IMR-90 (cell line): ENCODE measurements around the gene B4GALNT1. TPM values are rescaled to one million over a fixed set of nuclear protein-coding genes. Genes with fewer than 3 reads are reported as not detected.
A peak's percentile ranks its signal among the peaks of the same experiment; 100 is the strongest.

ENCODE experiments used
- ATAC-seq: fragments of 200-7000 bp; cut with Tn5 transposase; 2 replicates; pipeline ENCODE4 v1.9.1; 2020; ENCODE audit warnings: low read depth, mild to moderate bottlenecking, moderate library complexity
- BruUV-seq: library from RNA; stranded (reverse); fragments of 400-500 nt; replicated peaks from 2 replicates; lab custom pipeline; 2021; lab: Mats Ljungman, UMichigan
- CTCF ChIA-PET: fragments of 300-600 bp; formaldehyde crosslinking; extraction: SDS; loops from one replicate; lab custom pipeline; 2021; ENCODE audit warnings: antibody characterized with exemption; lab: Yijun Ruan, JAX
- POLR2A ChIA-PET: fragments of 300-600 bp; sonication (Branson Sonifier 250); formaldehyde crosslinking; loops from one replicate; lab custom pipeline; 2022; ENCODE audit warnings: antibody characterized with exemption; ENCODE audit not compliant: unreplicated experiment; lab: Charles Lee
- DNase-seq: peaks from one replicate; pipeline ENCODE4 v3.0.0; 2013
- H2AFZ ChIP-seq: replicated peaks from 2 replicates; pipeline ENCODE3; 2013; ENCODE audit warnings: low read length, mild to moderate bottlenecking; ENCODE audit not compliant: poor library complexity
- H2AK5ac ChIP-seq: 2 replicates; pipeline ENCODE4 v1.6.1; 2013; ENCODE audit warnings: low read depth, low read length, inconsistent platforms
- H2AK9ac ChIP-seq: replicated peaks from 2 replicates; pipeline ENCODE3; 2013; ENCODE audit warnings: mild to moderate bottlenecking, low read depth, low read length, moderate library complexity; ENCODE audit not compliant: poor library complexity
- H2BK120ac ChIP-seq: 2 replicates; pipeline ENCODE4 v1.6.1; 2013; ENCODE audit warnings: low read depth, low read length, inconsistent platforms
- H2BK15ac ChIP-seq: 3 replicates; pipeline ENCODE4 v1.6.1; 2013; ENCODE audit warnings: low read depth, low read length, inconsistent platforms
- H2BK20ac ChIP-seq: 2 replicates; pipeline ENCODE4 v1.6.1; 2013; ENCODE audit warnings: low read depth, mild to moderate bottlenecking, inconsistent platforms, low read length, moderate library complexity
- H2BK5ac ChIP-seq: 2 replicates; pipeline ENCODE4 v1.6.1; 2013; ENCODE audit warnings: mild to moderate bottlenecking, low read depth, low read length, inconsistent platforms; ENCODE audit not compliant: poor library complexity, severe bottlenecking
- H3K14ac ChIP-seq: replicated peaks from 2 replicates; pipeline ENCODE4 v1.6.1; 2013; ENCODE audit warnings: low read depth, low read length, inconsistent platforms
- H3K18ac ChIP-seq: 2 replicates; pipeline ENCODE4 v1.6.1; 2013; ENCODE audit warnings: low read depth, low read length, control low read depth
- H3K23ac ChIP-seq: 2 replicates; pipeline ENCODE4 v1.6.1; 2013; ENCODE audit warnings: low read depth, low read length, inconsistent platforms
- H3K27ac ChIP-seq: 2 replicates; pipeline ENCODE4 v1.5.1; 2013; ENCODE audit warnings: mild to moderate bottlenecking, control low read depth, low read length; ENCODE audit not compliant: insufficient read depth
- H3K27me3 ChIP-seq: 2 replicates; pipeline ENCODE4 v1.6.1; 2013; ENCODE audit warnings: low read length; ENCODE audit not compliant: control insufficient read depth, insufficient read depth
- H3K36me3 ChIP-seq: 2 replicates; pipeline ENCODE4 v1.6.1; 2013; ENCODE audit warnings: low read length, mixed read lengths; ENCODE audit not compliant: control insufficient read depth, insufficient read depth
- H3K4ac ChIP-seq: 2 replicates; pipeline ENCODE4 v1.6.1; 2013; ENCODE audit warnings: low read depth, low read length, inconsistent platforms
- H3K4me1 ChIP-seq: 2 replicates; pipeline ENCODE4 v1.6.1; 2013; ENCODE audit warnings: low read length, mixed read lengths; ENCODE audit not compliant: control insufficient read depth, insufficient read depth
- H3K4me2 ChIP-seq: 2 replicates; pipeline ENCODE4 v1.6.1; 2013; ENCODE audit warnings: low read depth, mild to moderate bottlenecking, control low read depth, low read length, moderate library complexity
- H3K4me3 ChIP-seq: 2 replicates; pipeline ENCODE4 v1.5.1; 2013; ENCODE audit warnings: low read depth, mild to moderate bottlenecking, control low read depth, low read length, moderate library complexity; ENCODE audit not compliant: insufficient read depth
- H3K56ac ChIP-seq: 2 replicates; pipeline ENCODE4 v1.6.1; 2013; ENCODE audit warnings: low read length, inconsistent platforms; ENCODE audit not compliant: insufficient read depth; ENCODE audit errors: extremely low read depth
- H3K79me1 ChIP-seq, 2 experiments: 2 replicates each; pipeline ENCODE4 v1.6.1; 2013; ENCODE audit warnings: low read length in 2 of 2, inconsistent platforms in 1 of 2, low read depth in 1 of 2
- H3K9ac ChIP-seq: 2 replicates; pipeline ENCODE4 v1.6.1; 2013; ENCODE audit warnings: low read depth, low read length, control low read depth
- H3K9me1 ChIP-seq: 2 replicates; pipeline ENCODE4 v1.6.1; 2013; ENCODE audit warnings: low read length, inconsistent platforms; ENCODE audit not compliant: insufficient read depth
- H3K9me3 ChIP-seq: 2 replicates; pipeline ENCODE4 v1.6.1; 2013; ENCODE audit warnings: low read length; ENCODE audit not compliant: control insufficient read depth, insufficient read depth
- H4K20me1 ChIP-seq: 2 replicates; pipeline ENCODE4 v1.6.1; 2013; ENCODE audit warnings: low read length, inconsistent platforms; ENCODE audit not compliant: insufficient read depth
- H4K5ac ChIP-seq: 2 replicates; pipeline ENCODE4 v1.6.1; 2013; ENCODE audit warnings: mild to moderate bottlenecking, low read depth, low read length, control low read depth
- H4K8ac ChIP-seq, 2 experiments: 2 replicates each; pipeline ENCODE4 v1.6.1; 2013; ENCODE audit warnings: low read depth in 2 of 2, low read length in 2 of 2, control low read depth in 1 of 2, inconsistent platforms in 1 of 2
- H4K91ac ChIP-seq: 2 replicates; pipeline ENCODE4 v1.6.1; 2013; ENCODE audit warnings: low read depth, low read length, inconsistent platforms; ENCODE audit not compliant: insufficient read depth
- BHLHE40 ChIP-seq: fragments of 150-350 bp; IDR thresholded peaks from 2 replicates; pipeline ENCODE4 v1.6.1; 2016; ENCODE audit warnings: mild to moderate bottlenecking, low read depth, low read length
- CEBPB ChIP-seq: IDR thresholded peaks from 2 replicates; pipeline ENCODE4 v1.6.1; 2012; ENCODE audit warnings: low read depth, low read length, improper control_type of control experiment
- CHD1 ChIP-seq: IDR thresholded peaks from 2 replicates; pipeline ENCODE4 v1.6.1; 2012; ENCODE audit warnings: low read depth, low read length, improper control_type of control experiment
- CTCF ChIP-seq: conservative IDR thresholded peaks from 2 replicates; pipeline ENCODE4 v1.5.1; 2012; ENCODE audit warnings: mild to moderate bottlenecking, low read depth, low read length, improper control_type of control experiment
- ELK1 ChIP-seq: fragments of 150-350 bp; IDR thresholded peaks from 2 replicates; pipeline ENCODE4 v1.6.1; 2016; ENCODE audit warnings: low read depth, mild to moderate bottlenecking, low read length, moderate library complexity, borderline replicate concordance
- FOS ChIP-seq: fragments of 150-350 bp; IDR thresholded peaks from 2 replicates; pipeline ENCODE4 v1.6.1; 2016; ENCODE audit warnings: low read depth, low read length
- MAZ ChIP-seq: IDR thresholded peaks from 2 replicates; pipeline ENCODE4 v1.6.1; 2012; ENCODE audit warnings: low read depth, mild to moderate bottlenecking, low read length, improper control_type of control experiment, moderate library complexity, borderline replicate concordance
- MXI1 ChIP-seq: IDR thresholded peaks from 2 replicates; pipeline ENCODE4 v1.6.1; 2012; ENCODE audit warnings: low read depth, mild to moderate bottlenecking, low read length, moderate library complexity, borderline replicate concordance
- NFE2L2 ChIP-seq: fragments of 150-350 bp; IDR thresholded peaks from 2 replicates; pipeline ENCODE4 v1.6.1; 2016; ENCODE audit warnings: low read depth, mild to moderate bottlenecking, low read length
- POLR2A ChIP-seq: IDR thresholded peaks from 2 replicates; pipeline ENCODE4 v1.6.1; 2012; ENCODE audit warnings: mild to moderate bottlenecking, low read depth, low read length
- RAD21 ChIP-seq: IDR thresholded peaks from 2 replicates; pipeline ENCODE4 v1.6.1; 2012; ENCODE audit warnings: low read length, improper control_type of control experiment
- RCOR1 ChIP-seq: IDR thresholded peaks from 2 replicates; pipeline ENCODE4 v1.6.1; 2012; ENCODE audit warnings: mild to moderate bottlenecking, low read length, improper control_type of control experiment; ENCODE audit not compliant: insufficient replicate concordance
- SMC3 ChIP-seq: fragments of 150-350 bp; IDR thresholded peaks from 2 replicates; pipeline ENCODE4 v1.6.1; 2016; ENCODE audit warnings: low read depth, mild to moderate bottlenecking, antibody characterized with exemption, low read length, moderate library complexity
- USF2 ChIP-seq: fragments of 150-350 bp; IDR thresholded peaks from 2 replicates; pipeline ENCODE4 v1.6.1; 2017; ENCODE audit warnings: mild to moderate bottlenecking, antibody characterized with exemption, low read length, low read depth
- whole genome bisulfite sequencing, 2 experiments: methylation state at CpG; one replicate each; pipeline versions ENCODE4 v1.1.5 to v1.1.7; 2013; ENCODE audit warnings: missing lambda C conversion rate in 2 of 2; ENCODE audit not compliant: insufficient read length in 1 of 2; ENCODE audit errors: extremely low coverage in 2 of 2; 5-methylcytosine and 5-hydroxymethylcytosine counted together
- dilution Hi-C: fragments of 300-500 bp; cut with HindIII; formaldehyde crosslinking; loops from one replicate; pipeline ENCODE4 v1.14.3; 2018; ENCODE audit warnings: low sequenced_read_pairs; ENCODE audit not compliant: unreplicated experiment
- in situ Hi-C: fragments of 300-500 bp; cut with MboI; formaldehyde crosslinking; loops from 3 replicates; pipeline ENCODE4 v1.14.3; 2019; ENCODE audit warnings: low sequenced_read_pairs, inconsistent platforms, mixed read lengths
- intact Hi-C: fragments of 100-400 bp; cut with micrococcal nuclease; formaldehyde crosslinking; loops from 2 replicates; pipeline ENCODE4 v1.10.0; 2022
- polyA plus RNA-seq, 3 experiments: library from polyadenylated mRNA; depleted of rRNA; stranded (reverse); fragments of >200 nt; gene quantifications; 2 replicates each; pipeline ENCODE4 v1.2.3, GENCODE V29; 2012; ENCODE audit warnings: low replicate concordance in 1 of 3
- total RNA-seq: library from RNA; depleted of rRNA; stranded (reverse); fragments of >200 nt; gene quantifications from 2 replicates; pipeline ENCODE4 v1.2.3, GENCODE V29; 2012

The B4GALNT1 gene
- total and polyA plus RNA-seq, 2 of the 4 experiments (the other 2 are of a cell fraction): 0.18 to 0.62 TPM

GRCh38 chr12:57609781-57610553 is 23.0 kb downstream of the B4GALNT1 start:
- Histone ChIP-seq H3K9me3 (no peaks in the 10 kb centered on the region), H3K9me1 (peaks cover 14% of the 10 kb centered on the region; the same call in 1 of the 2 replicates), H3K23ac (0 out of 2 replicates have a peak overlapping the region, but pooled peaks have one; percentile 15), H3K36me3 (peaks cover 21% of the 10 kb centered on the region), H3K4me1 (peaks cover 6% of the 10 kb centered on the region), H4K8ac (peak overlapping the region; percentile 93 to 97; a peak in 3 of 4 replicates), H3K18ac (no peak overlapping the region), H3K4ac (peak overlapping the region; percentile 91), H3K14ac (no peak overlapping the region), H3K9ac (no peak overlapping the region), H2BK20ac (no peak overlapping the region), H4K5ac (peak overlapping the region; percentile 99; the same call in 1 of the 2 replicates), H4K91ac (peak overlapping the region; percentile 54; the same call in 1 of the 2 replicates), H2BK15ac (no peak overlapping the region), H2AK9ac (peak overlapping the region; percentile 89), H3K4me2 (no peak overlapping the region; the same call in 1 of the 2 replicates), H2AFZ (peak overlapping the region; percentile 92), H4K20me1 (no peaks in the 10 kb centered on the region), H3K56ac (no peak overlapping the region), H2BK5ac (no peak overlapping the region), H3K79me1 (peaks cover 9 to 26% of the 10 kb centered on the region in 2 experiments), H3K27me3 (no peaks in the 10 kb centered on the region), H2AK5ac (peak overlapping the region; percentile 46; the same call in 1 of the 2 replicates), H3K4me3 (no peak overlapping the region), H3K27ac (no peak overlapping the region), H2BK120ac (no peak overlapping the region)
- intact Hi-C loops: no loop called here
- dilution Hi-C loops: no loop called here
- WGBS, 2 experiments: 17% methylated on average over 3 of the region's 34 CpGs; no CpG with 5 or more reads in 1 of the 2 experiments
- in situ Hi-C loops: no loop called here
- CTCF ChIA-PET: no interaction called here
- no peak for DNase-seq
- no TSS peak for BruUV-seq
- no peak for ATAC-seq
- POLR2A ChIA-PET: interaction anchor here (0.6 kb wide), 1 partner anchor 133 kb away, joined by 15 read pairs; no protein-coding TSS in a partner anchor
- TF ChIP-seq USF2: no peak
- TF ChIP-seq SMC3: no peak
- TF ChIP-seq BHLHE40: no peak
- TF ChIP-seq CHD1: no peak
- no peak for TF ChIP-seq MAZ
- no peak for TF ChIP-seq ELK1
- no peak for TF ChIP-seq RCOR1
- no peak for TF ChIP-seq CTCF
- TF ChIP-seq FOS: no peak
- TF ChIP-seq MXI1: no peak
- no peak for TF ChIP-seq CEBPB
- TF ChIP-seq RAD21: no peak
- TF ChIP-seq NFE2L2: no peak
- no peak for TF ChIP-seq POLR2A
